Effector memory CD8-positive, alpha-beta T cell (primary cell): Measurements from ENCODE around the gene ALKBH5.

Experiments
- ATAC-seq: fragments of 150-1000 bp; cut with Tn5 transposase; replicated peaks from 2 replicates; pipeline ENCODE4 v1.10.0; 2021; ENCODE audit warnings: mild to moderate bottlenecking, moderate library complexity
- DNase-seq, 3 experiments: peaks; one replicate each; pipeline ENCODE4 v3.0.0; 2021
- H3K27ac Mint-ChIP-seq, 2 donors: one replicate each; pipeline ENCODE4 v1.8.0; 2022; ENCODE audit warnings: mild to moderate bottlenecking in 2 of 2, mixed read lengths in 2 of 2, moderate library complexity in 2 of 2
- H3K27me3 Mint-ChIP-seq, 2 donors: one replicate each; pipeline ENCODE4 v1.8.0; 2022; ENCODE audit warnings: mixed read lengths in 2 of 2
- H3K36me3 Mint-ChIP-seq: one replicate; pipeline ENCODE4 v1.8.0; 2022; ENCODE audit warnings: mild to moderate bottlenecking, moderate library complexity, mixed read lengths; ENCODE audit not compliant: insufficient read depth
- H3K4me1 Mint-ChIP-seq, 2 donors: one replicate each; pipeline ENCODE4 v1.8.0; 2022; ENCODE audit warnings: low read depth in 2 of 2, mixed read lengths in 2 of 2
- H3K4me3 Mint-ChIP-seq, 2 donors: one replicate each; pipeline ENCODE4 v1.8.0; 2022; ENCODE audit warnings: mild to moderate bottlenecking in 2 of 2, mixed read lengths in 2 of 2, moderate library complexity in 2 of 2
- H3K9me3 Mint-ChIP-seq, 2 donors: one replicate each; pipeline ENCODE4 v1.8.0; 2022; ENCODE audit warnings: mixed read lengths in 2 of 2
- total RNA-seq, 9 experiments: gene quantifications; one replicate each; lab custom pipeline; 2026; lab: John Stamatoyannopoulos, UW

The ALKBH5 gene
- total RNA-seq = 128 to 215 (median 179) reads per million in 9 experiments

DNA sequence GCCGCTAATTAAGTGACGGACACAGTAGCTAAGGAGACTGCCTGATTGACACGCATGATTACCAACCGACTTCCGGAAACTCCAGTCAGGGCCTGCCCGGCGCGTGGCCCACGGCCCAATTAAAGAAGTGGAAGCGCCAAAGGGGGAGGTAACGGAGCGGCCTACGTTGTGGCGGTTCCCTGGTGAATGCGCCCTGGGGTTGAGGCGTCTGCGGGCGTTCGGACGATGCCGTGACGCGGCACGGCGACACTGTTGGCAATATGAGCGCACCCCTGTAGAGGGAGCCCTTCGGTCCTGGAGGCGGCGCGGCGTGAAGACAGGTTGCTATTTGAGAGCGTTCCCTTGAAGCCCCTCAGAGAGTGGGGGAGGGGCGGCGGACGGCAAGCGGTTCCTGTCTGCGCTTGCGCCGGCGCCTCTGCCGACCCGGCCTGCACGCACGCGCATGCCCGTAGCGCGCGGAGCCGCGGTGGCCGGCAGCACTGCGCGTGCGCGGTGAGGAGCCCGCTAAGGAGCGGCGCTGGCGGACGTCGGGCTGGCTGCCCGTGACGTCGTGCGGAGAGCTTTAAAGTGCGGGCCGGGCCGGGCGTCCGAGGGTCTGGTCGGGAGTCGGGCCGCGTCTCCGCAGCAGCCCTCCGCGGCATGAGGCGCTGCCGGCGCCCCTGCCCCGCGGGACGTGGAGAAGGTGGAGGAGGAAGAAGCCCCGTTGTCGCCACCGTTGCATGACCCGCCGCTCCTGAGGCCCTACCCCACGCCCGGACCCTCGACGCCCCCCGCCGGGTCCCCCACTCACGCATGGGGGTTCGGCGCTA is at the start of gene ALKBH5:
TSS of gene ALKBH5 (plus strand) at position 495 of the 809 bp plus-strand sequence. CDS start 416 bp downstream, outside the sequence.
- Mint-ChIP-seq H3K36me3 (peaks cover 64% of the 10 kb centered on the region), H3K4me1 (peaks cover 44 to 48% of the 10 kb centered on the region in 2 donors), H3K4me3 (peak within 1 kb of the TSS; percentile 94 to 96), H3K27me3 (no peaks in the 10 kb centered on the region), H3K9me3 (no peaks in the 10 kb centered on the region), H3K27ac (peak within 1 kb of the TSS; percentile 98 to 99)
- ATAC-seq (peak; percentile 81), DNase-seq (peak; percentile 95 to 98 (median 97))

- DNase-seq (no peak), ATAC-seq (no peak)
- Mint-ChIP-seq H3K4me1 (peaks cover 3 to 6% of the 10 kb centered on the region in 2 donors), H3K9me3 (no peaks in the 10 kb centered on the region), H3K36me3 (no peaks in the 10 kb centered on the region), H3K27ac (no peak overlapping the region), H3K27me3 (peaks cover 5 to 17% of the 10 kb centered on the region in 2 donors), H3K4me3 (no peak overlapping the region)
Measured at GRCh38 chr17:18136357-18136756, 47.3 kb upstream of the ALKBH5 start.

GRCh38 chr17:18138065-18138749 is 45.4 kb upstream of the ALKBH5 start:
- no peak overlapping the region for H3K27ac Mint-ChIP-seq
- no peaks in the 10 kb centered on the region for H3K36me3 Mint-ChIP-seq
- ATAC-seq (no peak), DNase-seq (no peak)
- no peaks in the 10 kb centered on the region for H3K9me3 Mint-ChIP-seq
- H3K4me1 Mint-ChIP-seq = peaks cover 3 to 7% of the 10 kb centered on the region in 2 donors
- no peak overlapping the region for H3K4me3 Mint-ChIP-seq
- H3K27me3 Mint-ChIP-seq = peaks cover 5 to 21% of the 10 kb centered on the region in 2 donors

DNA sequence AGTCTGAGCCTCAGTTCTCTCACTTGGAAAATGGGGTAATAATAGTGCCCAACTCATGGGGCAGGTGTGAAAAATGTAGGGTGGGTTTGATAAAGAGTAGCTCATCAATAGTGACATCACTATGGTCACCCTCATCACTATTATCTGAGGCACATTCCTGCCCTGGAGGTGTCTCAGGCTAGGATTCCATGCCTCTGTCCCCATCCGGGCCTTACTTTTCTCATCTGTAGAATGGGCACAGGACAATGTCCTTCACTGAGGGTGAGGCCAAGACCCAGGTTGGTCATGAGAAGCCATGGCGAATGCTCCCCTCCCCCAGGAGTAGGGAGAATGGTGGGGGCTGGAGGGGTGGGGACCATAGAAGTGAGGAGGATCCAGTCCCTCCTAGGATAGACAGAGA is 44.5 kb upstream of the ALKBH5 start:
- DNase-seq (no peak), ATAC-seq (no peak)
- H3K36me3 Mint-ChIP-seq = no peaks in the 10 kb centered on the region
- H3K27ac Mint-ChIP-seq = no peak overlapping the region
- peaks cover 3 to 7% of the 10 kb centered on the region in 2 donors for H3K4me1 Mint-ChIP-seq
- H3K27me3 Mint-ChIP-seq = peaks cover 5 to 24% of the 10 kb centered on the region in 2 donors
- H3K9me3 Mint-ChIP-seq = no peaks in the 10 kb centered on the region
- H3K4me3 Mint-ChIP-seq = no peak overlapping the region

DNA sequence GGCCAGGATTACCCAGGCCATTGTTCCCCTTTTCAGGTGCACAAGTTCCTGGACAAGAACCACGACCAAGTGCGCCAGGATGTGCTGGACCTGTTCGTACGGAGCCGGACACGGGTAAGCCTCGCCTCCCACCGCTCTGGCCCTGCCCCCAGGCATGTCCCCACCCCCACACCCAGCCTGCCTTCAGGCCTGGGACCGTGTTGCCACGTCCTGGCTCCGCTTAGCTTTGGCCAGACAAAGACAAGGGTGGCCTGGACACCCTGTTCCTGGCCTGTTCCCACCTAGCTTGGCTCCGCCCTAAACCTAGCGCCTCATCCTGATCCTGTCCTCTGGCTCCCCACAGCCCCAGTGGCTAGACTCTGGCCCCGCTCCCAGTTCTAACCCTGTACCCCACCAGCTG is 44.1 kb upstream of the ALKBH5 start:
- ATAC-seq (no peak), DNase-seq (no peak)
- Mint-ChIP-seq H3K27me3 (peaks cover 5 to 24% of the 10 kb centered on the region in 2 donors), H3K9me3 (no peaks in the 10 kb centered on the region), H3K27ac (no peak overlapping the region), H3K4me1 (peaks cover 3 to 7% of the 10 kb centered on the region in 2 donors), H3K36me3 (no peaks in the 10 kb centered on the region), H3K4me3 (no peak overlapping the region)

GRCh38 chr17:18139949-18140348 is 43.7 kb upstream of the ALKBH5 start:
- ATAC-seq (no peak), DNase-seq (no peak)
- peaks cover 5 to 24% of the 10 kb centered on the region in 2 donors for H3K27me3 Mint-ChIP-seq
- no peaks in the 10 kb centered on the region for H3K36me3 Mint-ChIP-seq
- no peak overlapping the region for H3K4me3 Mint-ChIP-seq
- peaks cover 3 to 7% of the 10 kb centered on the region in 2 donors for H3K4me1 Mint-ChIP-seq
- no peak overlapping the region for H3K27ac Mint-ChIP-seq
- H3K9me3 Mint-ChIP-seq = no peaks in the 10 kb centered on the region

DNA sequence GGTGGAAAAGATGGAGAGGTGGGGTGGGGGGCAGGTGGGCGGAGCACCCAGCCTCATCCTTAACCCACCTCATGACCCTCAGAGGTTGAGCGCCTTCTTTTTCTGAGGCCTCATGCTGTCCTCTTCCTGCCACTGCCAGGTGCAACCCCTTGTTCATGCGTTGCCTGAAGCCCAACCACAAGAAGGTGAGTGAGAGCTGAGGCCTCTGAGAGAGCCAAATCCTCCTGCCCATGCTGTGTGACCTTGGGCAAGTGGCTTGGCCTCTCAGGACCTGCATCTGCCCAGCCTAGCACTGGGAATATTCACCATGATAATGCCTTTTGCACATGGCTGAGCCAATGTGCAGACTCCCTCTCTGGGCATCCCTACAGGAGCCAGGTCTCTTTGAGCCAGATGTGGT is 43.0 kb upstream of the ALKBH5 start:
- H3K4me1 Mint-ChIP-seq = peaks cover 3 to 7% of the 10 kb centered on the region in 2 donors

GRCh38 chr17:18141210-18141803 is 42.3 kb upstream of the ALKBH5 start:
- Mint-ChIP-seq H3K4me3 (no peak overlapping the region), H3K9me3 (no peaks in the 10 kb centered on the region), H3K27ac (no peak overlapping the region), H3K27me3 (peaks cover 5 to 15% of the 10 kb centered on the region in 2 donors), H3K4me1 (peaks cover 3 to 7% of the 10 kb centered on the region in 2 donors), H3K36me3 (no peaks in the 10 kb centered on the region)
- peak; percentile 74 for ATAC-seq
- peak; percentile 53 to 57 (median 53) for DNase-seq

More for the DNA sequence above, 43.0 kb upstream of the ALKBH5 start:
- H3K27ac Mint-ChIP-seq = no peak overlapping the region
- H3K27me3 Mint-ChIP-seq = peaks cover 5 to 22% of the 10 kb centered on the region in 2 donors
- no peaks in the 10 kb centered on the region for H3K9me3 Mint-ChIP-seq
- ATAC-seq = no peak
- no peak for DNase-seq
- H3K4me3 Mint-ChIP-seq = no peak overlapping the region
- no peaks in the 10 kb centered on the region for H3K36me3 Mint-ChIP-seq

DNA sequence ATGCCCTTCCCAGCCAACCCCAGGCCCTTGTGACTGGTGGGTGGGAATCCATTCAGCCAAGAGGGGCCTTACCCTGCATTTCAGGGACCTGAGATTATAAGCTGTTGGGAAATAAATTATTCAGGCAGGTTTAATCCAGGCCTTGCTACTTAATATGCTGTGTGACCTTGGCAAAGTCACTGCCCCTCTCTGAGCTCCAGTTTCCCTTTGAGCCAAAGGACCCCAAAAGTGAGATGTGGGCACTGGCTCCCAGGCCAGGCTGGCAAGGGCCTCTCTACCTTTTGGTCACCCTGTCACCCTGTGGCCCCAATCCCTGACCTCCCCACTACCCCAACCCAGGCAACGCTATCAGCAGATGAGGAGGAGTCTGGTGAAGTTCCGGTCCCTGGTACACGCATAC is 41.2 kb upstream of the ALKBH5 start:
- ATAC-seq (no peak), DNase-seq (no peak)
- no peak overlapping the region for H3K4me3 Mint-ChIP-seq
- peaks cover 3 to 7% of the 10 kb centered on the region in 2 donors for H3K4me1 Mint-ChIP-seq
- H3K27ac Mint-ChIP-seq = no peak overlapping the region
- H3K36me3 Mint-ChIP-seq = no peaks in the 10 kb centered on the region
- no peaks in the 10 kb centered on the region for H3K9me3 Mint-ChIP-seq
- H3K27me3 Mint-ChIP-seq = peaks cover 0 to 7% of the 10 kb centered on the region in 2 donors

- Mint-ChIP-seq H3K9me3 (no peaks in the 10 kb centered on the region), H3K4me1 (peaks cover 3 to 6% of the 10 kb centered on the region in 2 donors), H3K4me3 (no peak overlapping the region), H3K27me3 (peaks cover 0 to 7% of the 10 kb centered on the region in 2 donors), H3K36me3 (no peaks in the 10 kb centered on the region), H3K27ac (no peak overlapping the region)
- DNase-seq (no peak), ATAC-seq (no peak)
Measured at GRCh38 chr17:18143044-18143936, 40.3 kb upstream of the ALKBH5 start.

GRCh38 chr17:18144261-18144660 is 39.4 kb upstream of the ALKBH5 start:
- Mint-ChIP-seq H3K27ac (no peak overlapping the region), H3K27me3 (peaks cover 0 to 7% of the 10 kb centered on the region in 2 donors)

GRCh38 chr17:18144855-18145254 is 38.8 kb upstream of the ALKBH5 start:
- Mint-ChIP-seq H3K9me3 (no peaks in the 10 kb centered on the region), H3K4me3 (no peak overlapping the region), H3K27me3 (peaks cover 0 to 7% of the 10 kb centered on the region in 2 donors), H3K4me1 (peaks cover 3 to 6% of the 10 kb centered on the region in 2 donors), H3K36me3 (no peaks in the 10 kb centered on the region), H3K27ac (no peak overlapping the region)
- no peak for ATAC-seq
- no peak for DNase-seq

More at GRCh38 chr17:18144261-18144660, 39.4 kb upstream of the ALKBH5 start:
- no peaks in the 10 kb centered on the region for H3K36me3 Mint-ChIP-seq
- no peak overlapping the region for H3K4me3 Mint-ChIP-seq
- ATAC-seq (no peak), DNase-seq (no peak)
- H3K9me3 Mint-ChIP-seq = no peaks in the 10 kb centered on the region
- peaks cover 3 to 6% of the 10 kb centered on the region in 2 donors for H3K4me1 Mint-ChIP-seq
